ENCODE data around the gene SMG1.

Gene SMG1

GRCh38 chr16:18842565-18842964 is 83.6 kb downstream of the SMG1 start:
- no peak for DNase-seq

DNA sequence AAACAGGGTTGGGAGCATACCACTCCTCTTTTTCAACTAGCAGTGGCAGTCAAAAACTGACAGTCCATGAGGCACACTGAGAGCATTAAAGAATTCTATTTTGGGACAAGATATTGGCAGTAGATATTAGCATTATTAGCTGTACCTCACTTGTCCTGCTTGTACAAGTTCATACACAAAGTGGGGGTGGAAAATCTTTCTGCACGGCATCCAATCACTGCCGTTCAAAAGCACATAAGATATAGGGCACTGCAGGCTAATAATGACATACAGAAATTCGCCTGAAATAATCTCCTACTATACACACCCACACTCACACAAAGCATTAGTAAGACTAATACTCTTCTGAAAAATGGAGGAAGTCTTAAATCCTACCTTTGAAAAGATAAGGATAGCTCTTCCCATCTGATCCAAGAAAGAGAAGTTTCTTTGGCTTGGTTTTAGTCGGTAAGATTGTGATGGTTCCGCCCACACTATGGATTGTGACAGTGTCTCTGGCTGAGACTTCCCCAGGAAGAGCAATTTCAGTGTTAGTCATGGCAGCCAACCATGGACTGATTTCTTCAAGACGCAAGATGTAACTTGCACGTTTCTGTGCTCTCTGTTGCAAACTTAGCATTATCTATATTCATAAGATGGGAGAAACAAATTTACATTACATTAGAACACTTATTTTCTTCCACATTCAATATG is 84.2 kb downstream of the SMG1 start:
- no peak for DNase-seq

DNA sequence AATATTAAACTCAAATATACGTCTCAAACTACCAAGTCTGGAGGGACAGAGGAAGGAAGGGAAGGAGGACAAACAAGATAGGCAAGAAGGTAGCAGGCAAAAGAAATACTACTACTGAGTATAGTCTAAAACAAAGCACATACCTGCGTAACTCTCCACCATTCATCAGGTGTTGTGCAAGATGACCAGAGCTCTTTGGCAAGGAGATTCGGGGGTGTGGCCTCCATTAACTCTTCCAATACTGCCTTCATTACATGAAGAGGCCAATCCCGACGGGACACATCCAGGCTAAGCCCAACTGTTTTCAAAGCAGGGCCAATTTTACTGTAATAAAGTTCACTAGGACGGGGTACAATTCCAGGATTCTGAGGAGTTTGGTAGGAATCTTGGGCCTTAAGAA is 86.7 kb downstream of the SMG1 start:
- DNase-seq = no peak

DNA sequence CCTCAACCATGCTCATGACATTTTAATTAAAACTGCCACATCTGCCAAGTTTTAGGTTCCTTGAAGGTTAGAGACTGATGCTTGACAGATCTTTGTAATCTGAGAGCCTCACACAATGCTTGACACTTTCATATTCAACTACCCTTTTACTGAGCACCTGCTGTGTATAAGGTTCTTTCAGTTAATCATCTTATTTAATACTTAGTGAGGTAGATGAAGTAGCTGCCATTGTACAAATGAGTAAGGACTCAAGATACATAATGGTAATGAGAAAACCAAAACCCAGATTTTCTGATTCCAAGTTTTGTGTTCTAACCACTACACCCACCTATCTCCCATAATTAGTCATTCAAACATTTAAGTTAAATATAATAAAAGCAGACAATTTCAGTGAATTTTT is 89.5 kb downstream of the SMG1 start:
- DNase-seq = no peak

- DNase-seq = no peak
These were observed 91.3 kb downstream of the SMG1 start for GRCh38 chr16:18834864-18835263.

- DNase-seq = no peak
These were observed 92.3 kb downstream of the SMG1 start for GRCh38 chr16:18833707-18834505.

DNA sequence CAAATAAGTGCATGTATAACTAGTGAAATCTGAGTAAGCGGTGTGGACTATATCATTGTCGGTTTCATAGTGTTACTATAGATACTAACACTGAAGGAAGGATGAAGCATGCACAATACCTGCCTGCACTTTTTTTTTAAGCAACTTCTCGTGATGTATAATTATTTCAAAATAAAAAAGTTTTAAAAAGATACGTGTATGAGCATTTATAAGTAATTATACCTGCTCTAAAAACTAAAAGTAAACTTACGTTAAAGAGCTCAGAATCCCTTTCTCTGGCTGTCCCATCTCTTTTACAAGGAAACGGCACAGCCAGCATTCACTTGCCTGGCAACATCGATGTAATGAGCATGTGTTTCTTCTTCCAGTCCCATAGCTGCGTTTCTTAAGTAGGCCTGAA is 93.6 kb downstream of the SMG1 start:
- DNase-seq = no peak

DNA sequence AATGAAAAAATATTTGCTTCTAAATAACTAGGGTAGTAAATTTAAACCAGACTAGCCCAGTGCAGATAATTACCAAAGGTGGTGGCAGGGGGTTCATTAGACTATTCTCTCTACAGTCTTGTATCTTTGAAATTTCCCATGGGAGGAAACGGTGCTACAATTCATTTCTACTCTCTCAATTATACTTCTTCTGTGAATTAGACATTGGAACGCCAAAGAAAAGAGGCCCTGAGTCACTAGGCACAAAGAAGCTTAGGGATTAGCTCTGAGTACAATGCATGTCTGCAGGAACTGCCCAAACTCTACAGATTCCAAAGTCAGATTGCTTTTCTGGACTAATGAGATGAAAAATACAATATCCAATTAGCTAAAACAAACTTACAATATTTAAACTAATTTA is 94.2 kb downstream of the SMG1 start:
- no peak for DNase-seq

DNA sequence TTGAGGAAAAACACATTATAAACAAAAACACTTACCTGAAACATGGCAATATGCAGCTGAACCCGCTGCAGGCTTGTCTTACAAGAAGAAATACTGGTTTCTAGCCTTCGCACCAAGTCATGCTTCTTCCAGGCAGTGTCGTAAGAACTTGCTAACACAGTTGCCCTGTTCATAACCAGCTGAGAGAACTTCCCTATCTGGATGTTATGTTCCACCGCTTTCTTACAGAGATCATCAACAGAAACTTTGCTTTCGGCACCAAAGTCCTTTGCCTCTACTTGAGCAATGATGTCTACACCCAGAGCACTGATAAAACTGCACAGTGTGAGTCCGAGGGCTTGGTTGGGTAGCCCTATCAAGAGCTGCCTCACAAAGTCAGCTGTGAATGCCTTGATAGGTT is 97.0 kb downstream of the SMG1 start:
- DNase-seq = no peak

DNA sequence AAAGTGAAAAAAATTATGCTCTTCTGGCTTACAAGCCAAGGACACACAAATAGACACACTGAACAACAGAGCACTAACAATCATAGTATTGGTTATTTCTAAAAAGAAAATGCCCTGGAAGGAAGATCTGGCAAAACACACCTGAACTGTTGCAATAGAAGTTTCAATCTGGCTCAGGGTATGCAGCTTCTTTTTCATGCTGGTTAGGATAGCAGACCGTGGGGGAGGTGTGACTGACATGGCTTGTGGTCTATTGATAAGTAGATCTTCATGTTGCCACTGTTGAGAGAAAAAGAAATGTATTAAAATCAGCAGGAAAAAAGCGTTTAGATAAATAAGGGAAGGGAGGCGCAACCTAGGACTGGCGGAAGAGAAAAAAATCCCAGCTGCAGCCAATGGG is 98.3 kb downstream of the SMG1 start:
- DNase-seq = no peak

GRCh38 chr16:18816286-18816685 is 109.9 kb downstream of the SMG1 start:
- no peak for DNase-seq

DNA sequence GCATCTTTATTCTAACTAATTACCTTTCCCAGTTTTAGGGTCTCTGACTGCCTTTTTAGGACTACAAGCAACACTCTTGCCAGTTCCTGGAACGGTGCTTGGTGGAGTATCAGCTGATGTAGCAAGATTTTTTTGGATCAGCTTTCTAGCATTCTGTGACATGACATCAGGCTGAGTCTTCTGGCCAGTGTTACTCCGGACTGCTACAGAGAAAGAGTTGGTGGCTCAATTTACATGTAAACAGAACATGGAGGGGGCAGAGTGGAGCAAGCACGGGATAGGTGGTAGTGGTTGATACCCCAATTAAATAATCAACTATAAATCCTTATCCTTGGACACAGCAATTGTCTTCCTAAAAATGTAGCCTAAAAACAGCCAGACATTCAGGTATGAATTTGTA is 114.3 kb downstream of the SMG1 start:
- DNase-seq = no peak

DNA sequence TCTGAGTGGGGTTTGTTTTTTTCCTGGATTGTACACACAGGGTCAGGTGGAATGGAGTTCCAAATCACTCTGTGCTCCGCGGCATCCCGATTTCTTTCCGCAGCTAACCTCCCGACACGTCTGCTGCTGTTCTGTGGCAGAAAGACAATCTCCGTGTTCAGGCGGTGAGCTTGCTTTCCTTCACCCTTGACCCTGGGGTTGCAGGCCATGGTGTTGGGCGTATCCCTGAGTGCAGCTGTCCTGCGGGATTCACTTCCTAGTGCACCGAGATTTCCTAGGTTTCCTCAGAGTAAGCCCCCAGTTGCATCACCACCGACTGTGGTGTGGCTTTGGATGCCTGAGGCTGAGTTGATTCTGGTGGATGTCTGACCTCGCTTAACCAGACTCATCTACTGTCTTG is 117.0 kb downstream of the SMG1 start:
- no peak for DNase-seq

- no peak for DNase-seq
These were observed 120.9 kb downstream of the SMG1 start for GRCh38 chr16:18805257-18805773.

DNA sequence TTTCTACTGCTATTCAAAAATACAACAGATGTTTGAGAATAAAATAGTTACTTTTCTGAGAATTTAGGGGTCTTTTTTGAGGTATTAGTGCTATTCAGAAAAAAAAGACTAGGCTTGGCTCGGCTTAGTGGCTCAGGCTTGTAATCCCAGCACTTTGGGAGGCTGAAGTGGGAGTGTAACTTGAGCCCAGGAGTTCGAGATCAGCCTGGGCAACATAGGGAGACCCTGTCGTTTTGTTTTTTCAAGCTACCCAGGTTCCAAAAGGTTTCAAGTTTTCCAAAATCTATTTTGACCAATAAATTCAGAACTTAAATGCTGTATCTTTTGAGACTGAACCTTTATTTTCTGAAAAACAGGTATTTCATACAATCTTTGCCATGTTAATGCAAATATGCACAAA is 121.7 kb downstream of the SMG1 start:
- no peak for DNase-seq

DNA sequence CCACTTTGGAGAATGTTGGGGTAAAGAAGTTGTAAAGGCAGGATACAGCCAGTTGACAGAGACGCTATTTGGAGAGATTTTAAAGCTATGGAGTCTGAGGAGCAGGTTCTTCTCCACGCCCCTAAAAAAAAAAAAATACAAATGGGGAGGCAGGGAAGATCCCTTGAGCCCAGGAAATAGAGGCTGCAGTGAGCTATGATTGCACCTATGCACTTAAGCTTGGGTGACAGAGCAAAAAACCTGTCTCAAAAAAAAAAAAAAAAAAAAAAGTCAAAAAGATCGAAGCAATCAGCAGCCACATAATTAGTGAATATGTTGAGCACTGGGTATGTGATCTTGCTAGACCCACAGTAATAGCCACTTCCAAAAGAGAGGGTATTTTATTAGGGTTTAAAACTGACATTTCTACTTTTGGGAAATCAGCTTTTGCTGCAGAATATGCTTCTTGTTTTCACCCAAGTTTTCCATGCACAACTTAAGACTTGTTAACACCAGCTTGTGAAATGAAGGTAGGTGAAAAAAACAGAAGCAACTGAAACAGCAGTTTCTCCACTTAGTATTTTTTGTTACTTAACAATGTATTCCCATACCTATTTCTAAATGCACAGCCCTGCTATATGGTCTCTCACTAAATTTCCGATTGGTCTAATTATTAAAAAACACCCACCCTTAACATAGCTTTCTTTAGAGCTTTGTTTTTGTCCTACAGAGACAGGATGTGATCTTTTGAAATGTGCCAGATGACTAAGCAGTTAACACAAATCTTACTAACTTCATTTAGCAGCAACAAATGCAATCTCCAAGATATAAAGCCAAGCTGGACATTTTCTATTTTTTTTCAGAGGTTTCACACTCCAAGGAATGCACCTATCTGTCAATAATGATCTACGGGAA is 122.4 kb downstream of the SMG1 start:
- DNase-seq = no peak

- no peak for DNase-seq
These were observed 123.4 kb downstream of the SMG1 start for GRCh38 chr16:18802767-18803343.

DNA sequence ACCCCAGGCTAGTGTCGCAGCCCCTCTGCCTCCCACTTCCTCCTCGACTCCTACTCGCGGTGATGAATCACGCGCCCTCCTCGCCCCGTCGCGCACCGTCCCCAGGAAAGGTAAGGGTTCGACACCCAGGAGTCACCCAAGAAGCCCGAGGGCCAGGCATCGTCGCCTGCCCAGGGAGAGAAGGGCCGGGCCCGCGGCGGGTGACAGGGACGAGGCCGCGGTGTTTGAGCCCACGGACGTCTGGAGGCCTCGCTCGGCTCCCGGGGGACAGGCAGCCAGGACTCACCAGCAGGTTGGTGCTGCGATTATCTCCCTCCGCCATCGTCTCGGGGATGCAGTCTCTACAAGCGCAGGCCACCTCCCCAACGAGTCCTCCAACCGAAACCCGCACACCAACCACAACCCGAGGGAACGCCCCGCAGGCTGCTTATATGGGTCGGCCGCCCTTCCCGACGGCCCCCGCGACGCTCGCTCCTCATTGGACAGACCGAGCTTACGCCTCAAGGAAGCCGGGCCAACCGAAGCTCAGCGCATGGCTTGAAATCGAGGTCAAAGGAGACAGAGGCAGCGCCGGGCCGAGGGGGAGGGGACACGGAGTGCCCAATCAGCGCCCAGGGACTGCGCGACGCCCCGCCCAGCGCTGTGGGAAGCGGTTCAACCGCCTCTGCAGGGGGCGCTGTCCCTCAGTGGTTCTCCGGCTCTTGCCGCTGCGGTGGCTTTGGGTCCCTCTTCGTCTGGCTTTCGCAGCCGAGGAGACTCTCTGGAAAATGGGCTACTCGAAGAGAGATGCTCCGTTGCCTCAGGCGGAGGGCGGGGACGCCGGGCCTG is 124.8 kb downstream of the SMG1 start, which contains the start of gene ARL6IP1:
Gene ARL6IP1 (minus strand): TSS at position 405 of the 828 bp plus-strand sequence. CDS start 83 bp downstream, at position 322.
- peak; percentile 98 to 99 for DNase-seq

GRCh38 chr16:18800775-18801144 is 125.4 kb downstream of the SMG1 start:
- no peak for DNase-seq

- no peak for DNase-seq
These were observed 125.9 kb downstream of the SMG1 start for GRCh38 chr16:18800293-18800692.

DNA sequence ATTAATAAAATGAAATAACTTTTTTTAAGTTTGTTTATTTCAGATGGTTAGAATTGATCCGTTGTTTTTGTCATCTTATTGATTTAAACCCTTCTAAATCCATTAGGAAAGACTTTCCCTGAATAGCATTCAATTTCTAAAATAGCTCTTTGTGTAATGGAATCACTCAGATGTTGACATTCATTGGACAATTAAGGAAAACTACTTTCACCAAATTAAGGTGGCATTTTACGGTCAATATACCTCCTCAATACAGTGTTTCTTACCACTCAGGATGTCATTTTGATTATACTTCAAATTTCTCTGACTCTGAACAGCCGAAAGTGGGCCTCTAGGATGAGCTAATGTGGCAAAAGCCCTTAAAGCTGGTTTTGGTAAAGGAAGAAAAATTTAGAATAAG is 126.7 kb downstream of the SMG1 start:
- no peak for DNase-seq

DNA sequence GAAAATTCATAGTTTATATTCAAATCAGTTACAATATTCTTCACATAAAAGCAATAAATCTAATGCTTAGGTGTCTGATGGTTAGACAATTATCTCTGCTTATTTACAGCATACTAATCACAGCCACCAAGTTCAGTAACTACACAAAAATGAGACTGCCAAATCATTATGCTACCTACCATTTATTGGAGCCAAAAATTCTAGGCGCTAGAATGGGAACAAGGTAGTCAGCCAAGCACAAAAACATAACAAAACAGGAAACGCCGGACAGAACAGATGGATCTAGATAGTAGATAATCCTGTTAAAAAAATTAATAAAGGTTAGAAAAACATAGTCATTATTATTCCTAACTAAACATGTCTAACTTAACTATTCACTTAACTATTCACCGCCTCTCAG is 128.5 kb downstream of the SMG1 start:
- no peak for DNase-seq

Data from activated T-cell treated with anti-CD3 and anti-CD28 coated beads, Interleukin-2, amount 50 U/mL, for 48 hours (primary cell).